H1 (cell line): ENCODE data around the gene CDR2. TPM values are rescaled to one million over a fixed set of nuclear protein-coding genes. Genes with fewer than 3 reads are reported as not detected.

ENCODE experiments used
- ATF2 ChIP-seq: IDR thresholded peaks from 2 replicates; pipeline ENCODE4 v1.6.1; 2012; ENCODE audit warnings: low read length, inconsistent platforms
- BRCA1 ChIP-seq: IDR thresholded peaks from 2 replicates; pipeline ENCODE4 v1.6.1; 2012; ENCODE audit warnings: low read depth, low read length, improper control_type of control experiment
- CHD1 ChIP-seq: IDR thresholded peaks from 2 replicates; pipeline ENCODE4 v1.6.1; 2012; ENCODE audit warnings: low read depth, low read length, improper control_type of control experiment
- HDAC2 ChIP-seq, 2 experiments: fragments of 300-600 bp in 1 of 2; sonication (generic) in 1 of 2; IDR thresholded peaks; 2 replicates each; pipeline ENCODE4 v1.6.1; 2011 to 2012; ENCODE audit warnings: low read depth in 2 of 2, low read length in 2 of 2, mild to moderate bottlenecking in 2 of 2, moderate library complexity in 2 of 2, borderline replicate concordance in 1 of 2, inconsistent platforms in 1 of 2
- RFX5 ChIP-seq: IDR thresholded peaks from 2 replicates; pipeline ENCODE4 v1.6.1; 2011; ENCODE audit warnings: low read depth, low read length, improper control_type of control experiment, borderline replicate concordance
- TCF12 ChIP-seq: IDR thresholded peaks from 2 replicates; pipeline ENCODE4 v1.6.1; 2011; ENCODE audit warnings: low read depth, mild to moderate bottlenecking, low read length
- ZNF274 ChIP-seq: IDR thresholded peaks from 2 replicates; pipeline ENCODE4 v1.7.0; 2012; ENCODE audit warnings: low read length, borderline replicate concordance; ENCODE audit errors: extremely low read depth
- polyA plus RNA-seq, 7 experiments: library from polyadenylated mRNA; depleted of rRNA in 3 of 7; stranded (reverse) in 5 of 7; unstranded in 2 of 7; fragments of >200 nt in 5 of 7; fragments of 200-250 nt in 2 of 7; gene quantifications; 1 replicate in 5 of 7; 2 replicates in 1 of 7; 4 replicates in 1 of 7; pipeline versions ENCODE4 v1.2.1 to v1.2.3, GENCODE V29; 2011 to 2013; ENCODE audit warnings: missing spikeins in 2 of 7, mixed read lengths in 2 of 7
- total RNA-seq: library from RNA; stranded (reverse); fragmentation: NEBNext Ultra II Directional; extraction: Animal tissue kit (Norgen Biotek cat#: 25700); gene quantifications from 2 replicates; pipeline ENCODE4 v1.2.1, GENCODE V29; 2021

The CDR2 gene
- total and polyA plus RNA-seq, 2 of the 8 experiments (the other 6 are each of a cell fraction or from before 2014, with no cell fraction given): 16.3 to 34.9 TPM

- TF ChIP-seq ATF2: no peak
- no peak; the same call in 1 of the 2 replicates for TF ChIP-seq BRCA1
- TF ChIP-seq CHD1: no peak
- no peak for TF ChIP-seq RFX5
- TF ChIP-seq TCF12: no peak
- no peak for TF ChIP-seq ZNF274
- TF ChIP-seq HDAC2 (IDR thresholded peaks at IDR 0.05; ENCODE audit: borderline replicate concordance in 1 of 2, low read depth in 2 of 2, low read length in 2 of 2): no peak
These were observed 78.0 kb downstream of the CDR2 start (continued) for GRCh38 chr16:22296225-22297113.

Other genes with a start within 250 kb of the CDR2 start
- gene SDR42E2, start 212.1 kb downstream of the CDR2 start, total RNA-seq: not detected in 2 replicates
- gene SDR42E2, start 212.1 kb downstream of the CDR2 start, polyA plus RNA-seq (2011; rRNA removed): 0.08 and 0.25 TPM in 2 replicates
- 30.2 and 30.5 TPM in 2 replicates for gene EEF2K, start 168.3 kb downstream of the CDR2 start, total RNA-seq
- gene EEF2K, start 168.3 kb downstream of the CDR2 start, polyA plus RNA-seq (2011; rRNA removed): 14.9 and 16.3 TPM in 2 replicates
- 91.3 and 96.5 TPM in 2 replicates for gene POLR3E, start 77.2 kb downstream of the CDR2 start, total RNA-seq
- gene POLR3E, start 77.2 kb downstream of the CDR2 start, polyA plus RNA-seq (2011; rRNA removed): 125 and 164 TPM in 2 replicates
- 128 and 141 TPM in 2 replicates for gene NPIPB5, start 136.3 kb upstream of the CDR2 start, total RNA-seq
- gene NPIPB5, start 136.3 kb upstream of the CDR2 start, polyA plus RNA-seq (2011; rRNA removed): 96.7 and 98.7 TPM in 2 replicates